PC-3 (cell line): ENCODE data around the gene PDLIM5.

Experiments
- EZH2 ChIP-seq: fragments of 300-600 bp; sonication (generic); IDR thresholded peaks from one replicate; pipeline ENCODE4 v1.6.1; 2017; ENCODE audit warnings: antibody characterized with exemption, mild to moderate bottlenecking, low read length; ENCODE audit not compliant: unreplicated experiment
- TF ChIP-seq, protein P1 (sequence below): fragments of 300-600 bp; sonication (generic); conservative IDR thresholded peaks from 2 replicates; pipeline ENCODE4 v1.5.1; 2017; ENCODE audit warnings: antibody characterized with exemption, low read depth, mild to moderate bottlenecking, low read length

DNA sequence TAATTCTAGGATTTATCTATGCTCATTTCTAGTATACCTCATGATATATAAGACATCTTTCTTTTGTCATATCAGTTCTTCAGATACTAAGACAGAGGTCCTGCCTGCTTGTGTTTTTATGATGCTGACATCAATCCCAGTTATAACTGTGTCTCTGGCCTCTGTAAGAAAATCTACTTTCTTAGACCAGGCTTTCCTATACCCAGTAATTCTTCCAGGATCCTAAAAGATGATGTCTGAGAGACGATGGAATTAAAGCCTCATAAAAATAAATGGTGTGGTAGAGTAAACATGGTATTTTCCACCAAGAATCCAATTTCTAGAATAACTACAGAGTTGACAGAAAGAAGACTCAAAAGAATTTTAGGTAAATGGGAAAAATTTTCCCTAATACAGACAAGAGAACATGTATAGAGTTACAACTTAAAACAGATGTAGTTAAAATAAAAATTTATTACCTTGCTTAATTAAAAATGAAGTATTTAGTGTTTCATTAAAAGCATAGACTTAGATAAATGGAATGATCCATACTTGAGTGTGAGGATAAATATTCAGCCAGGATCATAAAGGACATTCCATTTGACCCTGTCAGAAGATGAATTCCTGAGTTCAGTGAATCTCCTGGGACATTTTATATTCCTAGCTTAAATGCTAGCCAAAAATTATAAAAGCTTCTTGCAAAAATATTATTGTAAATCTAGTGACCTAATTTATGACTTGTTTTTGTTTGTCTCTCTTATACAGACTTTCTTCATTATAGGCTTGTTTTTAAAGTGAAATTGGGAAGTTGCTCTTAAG is 137.4 kb downstream of the PDLIM5 start:
- TF ChIP-seq, protein P1, sequence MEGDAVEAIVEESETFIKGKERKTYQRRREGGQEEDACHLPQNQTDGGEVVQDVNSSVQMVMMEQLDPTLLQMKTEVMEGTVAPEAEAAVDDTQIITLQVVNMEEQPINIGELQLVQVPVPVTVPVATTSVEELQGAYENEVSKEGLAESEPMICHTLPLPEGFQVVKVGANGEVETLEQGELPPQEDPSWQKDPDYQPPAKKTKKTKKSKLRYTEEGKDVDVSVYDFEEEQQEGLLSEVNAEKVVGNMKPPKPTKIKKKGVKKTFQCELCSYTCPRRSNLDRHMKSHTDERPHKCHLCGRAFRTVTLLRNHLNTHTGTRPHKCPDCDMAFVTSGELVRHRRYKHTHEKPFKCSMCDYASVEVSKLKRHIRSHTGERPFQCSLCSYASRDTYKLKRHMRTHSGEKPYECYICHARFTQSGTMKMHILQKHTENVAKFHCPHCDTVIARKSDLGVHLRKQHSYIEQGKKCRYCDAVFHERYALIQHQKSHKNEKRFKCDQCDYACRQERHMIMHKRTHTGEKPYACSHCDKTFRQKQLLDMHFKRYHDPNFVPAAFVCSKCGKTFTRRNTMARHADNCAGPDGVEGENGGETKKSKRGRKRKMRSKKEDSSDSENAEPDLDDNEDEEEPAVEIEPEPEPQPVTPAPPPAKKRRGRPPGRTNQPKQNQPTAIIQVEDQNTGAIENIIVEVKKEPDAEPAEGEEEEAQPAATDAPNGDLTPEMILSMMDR: no peak
- TF ChIP-seq EZH2: no peak
